Naive thymus-derived CD4-positive, alpha-beta T cell (primary cell): ENCODE results near the gene FIGN. TPM values are rescaled to one million over a fixed set of nuclear protein-coding genes. Genes with fewer than 3 reads are reported as not detected.

Experiments
- ATAC-seq: fragments of 150-1000 bp; cut with Tn5 transposase; 2 replicates; pipeline ENCODE4 v1.10.0; 2021; ENCODE audit warnings: mild to moderate bottlenecking, moderate library complexity
- CTCF ChIA-PET: fragments of 350-600 bp; sonication (Branson Sonifier 250); formaldehyde crosslinking; loops from one replicate; lab custom pipeline; 2021; ENCODE audit warnings: antibody characterized with exemption; lab: Charles Lee
- POLR2A ChIA-PET: fragments of 350-600 bp; sonication (Branson Sonifier 250); formaldehyde crosslinking; loops from one replicate; lab custom pipeline; 2021; ENCODE audit warnings: antibody characterized with exemption, inconsistent platforms; lab: Charles Lee
- DNase-seq, 9 donors: peaks; one replicate each; pipeline versions ENCODE4 v3.0.0 to v3.0.0-alpha.2; 2020 to 2022; ENCODE audit warnings: mixed read lengths in 1 of 9
- H3K27ac ChIP-seq: one replicate; pipeline ENCODE4 v1.7.0; 2013; ENCODE audit warnings: mild to moderate bottlenecking, low read depth, low read length, moderate library complexity
- H3K27me3 ChIP-seq, 2 donors: one replicate each; pipeline ENCODE4 v1.7.0; 2013; ENCODE audit warnings: low read length in 2 of 2, mild to moderate bottlenecking in 2 of 2, moderate library complexity in 2 of 2; ENCODE audit not compliant: control insufficient read depth in 2 of 2, insufficient read depth in 2 of 2
- H3K36me3 ChIP-seq, 3 experiments: 1 replicate in 2 of 3; 2 replicates in 1 of 3; pipeline ENCODE4 v1.7.0; 2013; ENCODE audit warnings: low read length in 3 of 3, mild to moderate bottlenecking in 3 of 3, moderate library complexity in 1 of 3; ENCODE audit not compliant: insufficient read depth in 3 of 3, control insufficient read depth in 2 of 3
- H3K4me1 ChIP-seq, 2 donors: one replicate each; pipeline ENCODE4 v1.7.0; 2013; ENCODE audit warnings: low read length in 2 of 2, mild to moderate bottlenecking in 2 of 2, moderate library complexity in 1 of 2; ENCODE audit not compliant: control insufficient read depth in 2 of 2, insufficient read depth in 2 of 2
- H3K4me3 ChIP-seq: 2 replicates; pipeline ENCODE4 v1.7.0; 2013; ENCODE audit warnings: mild to moderate bottlenecking, low read length
- H3K9me3 ChIP-seq, 3 experiments: 1 replicate in 2 of 3; 2 replicates in 1 of 3; pipeline ENCODE4 v1.7.0; 2013; ENCODE audit warnings: low read length in 3 of 3; ENCODE audit not compliant: control insufficient read depth in 2 of 3
- H3K27ac Mint-ChIP-seq, 9 donors: one replicate each; pipeline ENCODE4 v1.8.0; 2020 to 2022; ENCODE audit warnings: mixed read lengths in 9 of 9, mild to moderate bottlenecking in 8 of 9, moderate library complexity in 5 of 9, inconsistent platforms in 2 of 9
- H3K27me3 Mint-ChIP-seq, 5 donors: one replicate each; pipeline ENCODE4 v1.8.0; 2021 to 2022; ENCODE audit warnings: mixed read lengths in 5 of 5, mild to moderate bottlenecking in 1 of 5
- H3K36me3 Mint-ChIP-seq, 5 donors: one replicate each; pipeline ENCODE4 v1.8.0; 2020 to 2022; ENCODE audit warnings: mixed read lengths in 5 of 5, mild to moderate bottlenecking in 3 of 5, inconsistent platforms in 1 of 5
- H3K4me1 Mint-ChIP-seq, 7 donors: one replicate each; pipeline ENCODE4 v1.8.0; 2020 to 2022; ENCODE audit warnings: mixed read lengths in 7 of 7, mild to moderate bottlenecking in 3 of 7, inconsistent platforms in 1 of 7
- H3K4me3 Mint-ChIP-seq, 10 donors: one replicate each; pipeline ENCODE4 v1.8.0; 2020 to 2022; ENCODE audit warnings: mild to moderate bottlenecking in 10 of 10, mixed read lengths in 10 of 10, moderate library complexity in 6 of 10, inconsistent platforms in 2 of 10
- H3K9me3 Mint-ChIP-seq, 11 donors: one replicate each; pipeline ENCODE4 v1.8.0; 2020 to 2022; ENCODE audit warnings: mixed read lengths in 11 of 11, mild to moderate bottlenecking in 4 of 11, inconsistent platforms in 1 of 11, moderate library complexity in 1 of 11
- intact Hi-C, 2 donors: fragments of 100-400 bp; cut with micrococcal nuclease; formaldehyde crosslinking; loops; one replicate each; pipeline ENCODE4 v1.15.1; 2023
- polyA plus RNA-seq, 2 donors: library from polyadenylated mRNA; unstranded; fragments of 300-500 nt; fragmentation: Illumina TruSeq; gene quantifications; one replicate each; pipeline ENCODE4 v1.2.3, GENCODE V29; 2021
- total RNA-seq, 6 experiments: library from RNA in 5 of 6; stranded (reverse) in 5 of 6; gene quantifications; 1 replicate in 5 of 6; 2 replicates in 1 of 6; pipeline ENCODE4 v1.2.3 and lab custom pipeline; 2021 to 2026

Gene FIGN
- total and polyA plus RNA-seq, 7 experiments from 2014 or later: 0.05 TPM; not detected in 6

- H3K9me3 Mint-ChIP-seq: peaks cover 0 to 28% (median 7%) of the 10 kb centered on the region in 11 donors
- no peak for ATAC-seq
- peaks cover 0 to 3% (median 0%) of the 10 kb centered on the region in 7 donors for H3K4me1 Mint-ChIP-seq
- CTCF ChIA-PET: no interaction called here
- intact Hi-C loops: no loop called here
- H3K27me3 Mint-ChIP-seq: no peaks in the 10 kb centered on the region
- Histone ChIP-seq H3K9me3 (no peaks in the 10 kb centered on the region), H3K27me3 (no peaks in the 10 kb centered on the region), H3K4me1 (no peaks in the 10 kb centered on the region), H3K4me3 (no peak overlapping the region), H3K27ac (no peak overlapping the region), H3K36me3 (no peaks in the 10 kb centered on the region)
- no peak overlapping the region for H3K4me3 Mint-ChIP-seq
- POLR2A ChIA-PET: no interaction called here
- DNase-seq: no peak
- H3K27ac Mint-ChIP-seq: no peak overlapping the region
- H3K36me3 Mint-ChIP-seq: no peaks in the 10 kb centered on the region
Measured at GRCh38 chr2:163662141-163662780, 73.5 kb downstream of the FIGN start.

GRCh38 chr2:163659224-163659623 lies 76.6 kb downstream of the FIGN start:
- H3K27me3 ChIP-seq: no peaks in the 10 kb centered on the region
- H3K9me3 ChIP-seq: no peaks in the 10 kb centered on the region
- no peaks in the 10 kb centered on the region for H3K36me3 Mint-ChIP-seq
- no peak overlapping the region for H3K4me3 Mint-ChIP-seq
- peaks cover 0 to 31% (median 8%) of the 10 kb centered on the region in 11 donors for H3K9me3 Mint-ChIP-seq
- H3K4me1 Mint-ChIP-seq: peaks cover 0 to 2% (median 0%) of the 10 kb centered on the region in 7 donors
- no peaks in the 10 kb centered on the region for H3K27me3 Mint-ChIP-seq
- DNase-seq (no peak), ATAC-seq (no peak)
- H3K4me1 ChIP-seq: no peaks in the 10 kb centered on the region
- intact Hi-C loops: no loop called here
- no peak overlapping the region for H3K4me3 ChIP-seq
- no peak overlapping the region for H3K27ac Mint-ChIP-seq
- CTCF ChIA-PET: no interaction called here
- H3K27ac ChIP-seq: no peak overlapping the region
- no peaks in the 10 kb centered on the region for H3K36me3 ChIP-seq
- POLR2A ChIA-PET: no interaction called here

- H3K27me3 Mint-ChIP-seq: no peaks in the 10 kb centered on the region
- ATAC-seq: no peak
Measured at GRCh38 chr2:163658556-163658955, 77.3 kb downstream of the FIGN start.

GRCh38 chr2:163657281-163657656 lies 78.5 kb downstream of the FIGN start:
- CTCF ChIA-PET: no interaction called here
- no peak overlapping the region for H3K27ac ChIP-seq
- no peaks in the 10 kb centered on the region for H3K36me3 ChIP-seq
- Mint-ChIP-seq H3K4me1 (peaks cover 0 to 2% (median 0%) of the 10 kb centered on the region in 7 donors), H3K27me3 (no peaks in the 10 kb centered on the region), H3K9me3 (peaks cover 0 to 25% (median 3%) of the 10 kb centered on the region in 11 donors), H3K4me3 (no peak overlapping the region), H3K36me3 (no peaks in the 10 kb centered on the region), H3K27ac (peak overlapping the region in 1 of 9 donors; percentile 22)
- no peak for DNase-seq
- POLR2A ChIA-PET: no interaction called here
- ATAC-seq: no peak
- H3K27me3 ChIP-seq: no peaks in the 10 kb centered on the region
- H3K9me3 ChIP-seq: no peaks in the 10 kb centered on the region
- no peak overlapping the region for H3K4me3 ChIP-seq
- no peaks in the 10 kb centered on the region for H3K4me1 ChIP-seq
- intact Hi-C loops: no loop called here

More at GRCh38 chr2:163658556-163658955, 77.3 kb downstream of the FIGN start:
- no peaks in the 10 kb centered on the region for H3K4me1 ChIP-seq
- no peak overlapping the region for H3K4me3 Mint-ChIP-seq
- no peaks in the 10 kb centered on the region for H3K36me3 ChIP-seq
- no peaks in the 10 kb centered on the region for H3K36me3 Mint-ChIP-seq
- no peak overlapping the region for H3K4me3 ChIP-seq
- CTCF ChIA-PET: no interaction called here
- H3K9me3 Mint-ChIP-seq: peaks cover 0 to 25% (median 4%) of the 10 kb centered on the region in 11 donors
- no peaks in the 10 kb centered on the region for H3K27me3 ChIP-seq
- POLR2A ChIA-PET: no interaction called here
- peaks cover 0 to 2% (median 0%) of the 10 kb centered on the region in 7 donors for H3K4me1 Mint-ChIP-seq
- DNase-seq: no peak
- H3K9me3 ChIP-seq: no peaks in the 10 kb centered on the region
- no peak overlapping the region for H3K27ac Mint-ChIP-seq
- no peak overlapping the region for H3K27ac ChIP-seq
- intact Hi-C loops: no loop called here

GRCh38 chr2:163656622-163657280 lies 79.1 kb downstream of the FIGN start:
- ChIA-PET POLR2A (no interaction called here), CTCF (no interaction called here)
- DNase-seq (no peak), ATAC-seq (no peak)
- no peaks in the 10 kb centered on the region for H3K27me3 Mint-ChIP-seq
- peaks cover 0 to 2% (median 0%) of the 10 kb centered on the region in 7 donors for H3K4me1 Mint-ChIP-seq
- intact Hi-C loops: no loop called here
- Histone ChIP-seq H3K4me3 (no peak overlapping the region), H3K27ac (no peak overlapping the region), H3K27me3 (no peaks in the 10 kb centered on the region), H3K9me3 (no peaks in the 10 kb centered on the region), H3K4me1 (no peaks in the 10 kb centered on the region), H3K36me3 (no peaks in the 10 kb centered on the region)
- H3K27ac Mint-ChIP-seq: no peak overlapping the region
- H3K4me3 Mint-ChIP-seq: no peak overlapping the region
- peaks cover 0 to 25% (median 3%) of the 10 kb centered on the region in 11 donors for H3K9me3 Mint-ChIP-seq
- H3K36me3 Mint-ChIP-seq: no peaks in the 10 kb centered on the region

- H3K4me1 ChIP-seq: no peaks in the 10 kb centered on the region
- H3K27ac ChIP-seq: no peak overlapping the region
- Mint-ChIP-seq H3K27me3 (no peaks in the 10 kb centered on the region), H3K4me3 (no peak overlapping the region), H3K9me3 (peaks cover 0 to 25% (median 2%) of the 10 kb centered on the region in 11 donors), H3K4me1 (peaks cover 0 to 2% (median 0%) of the 10 kb centered on the region in 7 donors), H3K36me3 (no peaks in the 10 kb centered on the region), H3K27ac (no peak overlapping the region)
- ChIA-PET POLR2A (no interaction called here), CTCF (no interaction called here)
- ATAC-seq (no peak), DNase-seq (no peak)
- no peaks in the 10 kb centered on the region for H3K27me3 ChIP-seq
- H3K4me3 ChIP-seq: no peak overlapping the region
- intact Hi-C loops: no loop called here
- H3K9me3 ChIP-seq: no peaks in the 10 kb centered on the region
- H3K36me3 ChIP-seq: no peaks in the 10 kb centered on the region
Measured at GRCh38 chr2:163655667-163656066, 80.1 kb downstream of the FIGN start.

GRCh38 chr2:163652751-163653150 lies 83.1 kb downstream of the FIGN start:
- Histone ChIP-seq H3K27me3 (no peaks in the 10 kb centered on the region), H3K4me1 (no peaks in the 10 kb centered on the region), H3K9me3 (no peaks in the 10 kb centered on the region), H3K27ac (no peak overlapping the region), H3K36me3 (no peaks in the 10 kb centered on the region), H3K4me3 (no peak overlapping the region)
- intact Hi-C loops: no loop called here
- ChIA-PET CTCF (no interaction called here), POLR2A (no interaction called here)
- no peaks in the 10 kb centered on the region for H3K27me3 Mint-ChIP-seq
- H3K4me1 Mint-ChIP-seq: no peaks in the 10 kb centered on the region
- no peak overlapping the region for H3K27ac Mint-ChIP-seq
- H3K9me3 Mint-ChIP-seq: peaks cover 0 to 8% (median 0%) of the 10 kb centered on the region in 11 donors
- ATAC-seq (no peak), DNase-seq (no peak)
- no peaks in the 10 kb centered on the region for H3K36me3 Mint-ChIP-seq
- no peak overlapping the region for H3K4me3 Mint-ChIP-seq
